T-helper 17 cell (primary cell): ENCODE data around the gene ALDH1A3. TPM values are rescaled to one million over a fixed set of nuclear protein-coding genes. Genes with fewer than 3 reads are reported as not detected.

Experiments used
- ATAC-seq: fragments of 150-1000 bp; cut with Tn5 transposase; 2 replicates; pipeline ENCODE4 v1.10.0; 2021; ENCODE audit warnings: mild to moderate bottlenecking, moderate library complexity
- DNase-seq, 3 donors: peaks; one replicate each; pipeline versions ENCODE4 v3.0.0 to v3.0.0-alpha.2; 2020 to 2021
- H3K9me3 ChIP-seq: one replicate; pipeline ENCODE4 v1.7.0; 2013; ENCODE audit warnings: low read length, mild to moderate bottlenecking; ENCODE audit not compliant: control insufficient read depth, poor library complexity, severe bottlenecking
- H3K27ac Mint-ChIP-seq: one replicate; pipeline ENCODE4 v1.8.0; 2022; ENCODE audit warnings: mild to moderate bottlenecking, moderate library complexity, mixed read lengths
- H3K27me3 Mint-ChIP-seq: one replicate; pipeline ENCODE4 v1.8.0; 2022; ENCODE audit warnings: mixed read lengths
- H3K36me3 Mint-ChIP-seq: one replicate; pipeline ENCODE4 v1.8.0; 2022; ENCODE audit warnings: low read depth, mixed read lengths
- H3K4me1 Mint-ChIP-seq: one replicate; pipeline ENCODE4 v1.8.0; 2022; ENCODE audit warnings: mild to moderate bottlenecking, mixed read lengths
- H3K4me3 Mint-ChIP-seq: one replicate; pipeline ENCODE4 v1.8.0; 2022; ENCODE audit warnings: mild to moderate bottlenecking, moderate library complexity, mixed read lengths
- total RNA-seq, 4 donors: library from RNA in 2 of 4; stranded (reverse) in 2 of 4; gene quantifications; one replicate each; pipeline ENCODE4 v1.2.3 and lab custom pipeline; 2022 to 2026

Gene ALDH1A3
- total RNA-seq, 2 donors from 2014 or later, result not detected

- Mint-ChIP-seq H3K4me1 (peaks cover 5% of the 10 kb centered on the region), H3K36me3 (no peaks in the 10 kb centered on the region), H3K27me3 (peaks cover 33% of the 10 kb centered on the region), H3K27ac (no peak overlapping the region), H3K4me3 (no peak overlapping the region)
- ATAC-seq (no peak), DNase-seq (no peak)
- H3K9me3 ChIP-seq, result no peaks in the 10 kb centered on the region
Observed at GRCh38 chr15:100937171-100937570, 57.5 kb downstream of the ALDH1A3 start.

GRCh38 chr15:100939791-100940190 lies 60.2 kb downstream of the ALDH1A3 start:
- no peaks in the 10 kb centered on the region for H3K9me3 ChIP-seq
- no peak overlapping the region for H3K27ac Mint-ChIP-seq
- H3K36me3 Mint-ChIP-seq, result no peaks in the 10 kb centered on the region
- DNase-seq, result no peak
- ATAC-seq, result no peak
- H3K4me1 Mint-ChIP-seq, result peaks cover 3% of the 10 kb centered on the region
- peaks cover 22% of the 10 kb centered on the region for H3K27me3 Mint-ChIP-seq
- no peak overlapping the region for H3K4me3 Mint-ChIP-seq

DNA sequence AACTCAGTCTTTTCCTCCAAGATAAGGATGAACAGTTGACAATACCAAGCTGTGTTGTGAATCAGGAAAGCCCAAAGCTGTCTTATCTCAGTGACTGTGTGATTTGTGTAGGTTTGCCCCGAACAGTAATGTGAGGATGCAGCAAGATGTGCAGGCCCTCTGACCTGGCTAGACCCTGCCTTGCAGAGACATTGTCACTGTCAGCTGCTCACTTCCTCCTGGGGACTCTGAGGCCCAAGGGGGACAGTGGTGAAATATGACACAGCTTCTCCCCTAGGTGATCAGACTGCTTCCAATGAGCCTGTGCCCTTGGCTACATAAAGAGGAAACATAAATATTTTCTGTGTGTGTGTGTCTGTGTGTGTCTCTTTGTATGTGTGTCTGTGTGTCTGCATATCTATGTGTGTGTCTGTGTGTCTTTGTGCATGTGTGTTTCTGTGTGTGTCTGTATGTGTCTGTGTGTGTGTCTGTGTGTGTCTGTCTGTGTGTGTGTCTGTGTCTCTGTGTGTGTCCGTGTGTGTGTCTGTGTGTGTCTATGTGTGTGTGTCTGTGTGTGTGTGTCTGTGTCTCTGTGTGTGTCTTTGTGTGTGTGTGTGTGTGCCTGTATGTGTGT lies 61.2 kb downstream of the ALDH1A3 start:
- no peaks in the 10 kb centered on the region for H3K36me3 Mint-ChIP-seq
- peaks cover 17% of the 10 kb centered on the region for H3K27me3 Mint-ChIP-seq
- ATAC-seq, result peak; percentile 36
- DNase-seq, result no peak
- H3K4me3 Mint-ChIP-seq, result no peak overlapping the region
- H3K27ac Mint-ChIP-seq, result no peak overlapping the region
- H3K9me3 ChIP-seq, result no peaks in the 10 kb centered on the region
- H3K4me1 Mint-ChIP-seq, result no peaks in the 10 kb centered on the region

DNA sequence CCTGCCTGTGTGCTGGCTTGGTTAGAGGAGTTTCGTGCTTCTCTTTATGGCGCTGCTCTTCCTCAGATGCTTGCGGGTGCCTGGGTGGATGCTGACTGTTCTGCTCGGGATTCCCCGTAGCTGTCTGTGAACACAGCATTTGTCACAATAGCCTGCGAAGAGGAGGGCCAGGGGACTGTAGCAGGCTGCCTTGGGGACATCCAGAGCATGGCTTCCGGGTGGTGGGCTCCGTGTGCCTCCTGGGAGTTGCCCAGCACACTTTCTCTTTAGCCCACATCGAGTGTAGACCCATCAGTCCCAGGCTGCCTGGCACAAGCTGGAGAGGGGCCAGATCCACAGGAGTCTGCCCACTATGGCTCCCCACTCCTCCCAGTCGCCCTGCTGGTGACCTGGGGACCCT lies 61.9 kb downstream of the ALDH1A3 start:
- no peaks in the 10 kb centered on the region for H3K4me1 Mint-ChIP-seq
- ATAC-seq (no peak), DNase-seq (no peak)
- peaks cover 17% of the 10 kb centered on the region for H3K27me3 Mint-ChIP-seq
- H3K4me3 Mint-ChIP-seq, result no peak overlapping the region
- H3K27ac Mint-ChIP-seq, result no peak overlapping the region
- H3K36me3 Mint-ChIP-seq, result no peaks in the 10 kb centered on the region
- no peaks in the 10 kb centered on the region for H3K9me3 ChIP-seq

DNA sequence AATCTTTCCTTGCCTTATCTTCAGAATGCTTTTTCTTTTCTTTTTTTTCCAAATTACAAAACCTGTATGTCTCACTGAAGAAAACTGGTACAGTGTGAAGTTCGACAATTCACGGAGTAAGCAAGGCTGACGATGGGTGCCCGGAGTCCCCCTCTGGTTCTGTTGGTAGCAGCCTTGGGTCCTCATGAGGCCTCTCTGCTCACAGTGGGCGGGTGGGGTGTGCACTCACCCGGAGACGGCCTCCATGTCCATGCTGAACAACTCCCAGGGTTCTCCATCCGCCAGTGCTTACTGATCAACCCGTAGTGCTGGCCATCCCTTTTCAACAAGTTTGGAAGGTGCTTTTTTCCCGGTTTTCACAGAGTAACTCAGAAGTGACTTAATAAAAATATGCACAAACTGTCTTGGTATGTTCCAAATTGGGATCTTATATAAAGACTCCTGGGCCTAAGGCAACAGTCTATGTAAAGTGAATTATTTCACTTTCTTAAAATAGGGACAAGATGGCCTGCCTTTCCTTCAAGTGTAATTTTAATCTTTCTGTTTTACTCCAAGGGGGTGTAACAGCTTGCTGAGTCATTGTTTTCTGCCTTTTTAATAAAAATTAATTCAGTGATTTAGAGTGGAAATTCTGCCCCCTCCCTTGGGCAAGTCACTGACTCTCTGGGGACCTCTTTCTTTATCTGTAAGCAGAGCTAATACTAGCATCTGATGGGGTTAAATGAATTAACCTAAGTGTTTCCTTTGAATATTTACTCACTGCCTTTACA lies 63.2 kb downstream of the ALDH1A3 start:
- H3K27ac Mint-ChIP-seq, result no peak overlapping the region
- no peaks in the 10 kb centered on the region for H3K9me3 ChIP-seq
- H3K27me3 Mint-ChIP-seq, result peaks cover 22% of the 10 kb centered on the region
- ATAC-seq (no peak), DNase-seq (no peak)
- no peaks in the 10 kb centered on the region for H3K36me3 Mint-ChIP-seq
- no peak overlapping the region for H3K4me3 Mint-ChIP-seq
- peaks cover 2% of the 10 kb centered on the region for H3K4me1 Mint-ChIP-seq

DNA sequence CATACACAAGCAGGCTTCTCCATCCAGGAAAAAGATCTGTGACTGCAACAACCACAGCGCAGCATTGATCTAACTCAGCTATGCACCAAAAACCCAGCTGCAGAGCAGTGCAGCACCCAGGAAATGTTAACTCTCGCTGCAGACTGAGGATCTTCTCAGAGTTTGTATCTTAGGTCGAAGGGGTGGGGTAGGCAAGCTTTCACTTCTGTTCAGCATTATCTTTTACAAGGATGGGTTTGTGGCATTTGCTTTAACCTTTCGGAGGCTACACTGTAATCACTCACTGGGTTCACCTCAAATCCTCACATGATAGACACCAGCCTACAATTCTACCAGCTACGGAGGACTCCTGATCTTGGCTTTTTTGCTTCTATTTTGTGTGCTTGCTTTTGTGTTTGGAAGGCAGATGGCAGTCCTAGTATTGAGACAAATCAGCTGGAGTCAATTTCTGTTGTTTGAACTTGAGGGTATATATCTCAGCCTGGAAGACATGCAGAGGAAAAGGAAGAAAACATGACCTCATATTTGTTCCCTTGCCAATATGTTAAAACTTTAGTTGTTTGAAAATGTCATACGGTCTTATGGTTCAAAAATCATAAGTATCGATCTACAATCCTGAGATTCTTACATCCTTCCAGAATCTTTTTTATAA lies 64.7 kb downstream of the ALDH1A3 start:
- H3K9me3 ChIP-seq, result no peaks in the 10 kb centered on the region
- peaks cover 27% of the 10 kb centered on the region for H3K27me3 Mint-ChIP-seq
- H3K4me3 Mint-ChIP-seq, result no peak overlapping the region
- ATAC-seq (no peak), DNase-seq (no peak)
- H3K27ac Mint-ChIP-seq, result no peak overlapping the region
- peaks cover 2% of the 10 kb centered on the region for H3K4me1 Mint-ChIP-seq
- H3K36me3 Mint-ChIP-seq, result no peaks in the 10 kb centered on the region

DNA sequence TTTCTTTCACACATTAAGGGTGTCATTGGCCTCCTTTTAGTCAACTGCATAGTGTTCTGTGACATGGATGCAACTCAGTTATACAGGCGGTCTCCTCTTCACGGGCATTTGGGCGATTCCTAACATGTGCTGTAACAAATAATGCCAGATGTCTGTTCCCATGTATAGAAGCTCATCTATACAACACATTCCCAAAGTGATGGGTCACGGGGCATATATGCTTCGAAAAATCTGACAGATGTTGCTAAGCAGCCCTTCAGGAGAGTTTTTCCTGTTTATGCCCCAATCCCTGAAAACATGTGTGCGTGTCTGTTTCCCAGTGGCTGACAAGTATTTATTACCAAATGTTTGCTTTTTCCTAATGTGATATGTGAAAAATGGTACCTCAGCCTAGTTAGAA lies 65.4 kb downstream of the ALDH1A3 start:
- H3K4me3 Mint-ChIP-seq, result no peak overlapping the region
- no peaks in the 10 kb centered on the region for H3K36me3 Mint-ChIP-seq
- H3K27ac Mint-ChIP-seq, result no peak overlapping the region
- DNase-seq (no peak), ATAC-seq (no peak)
- H3K4me1 Mint-ChIP-seq, result peaks cover 2% of the 10 kb centered on the region
- no peaks in the 10 kb centered on the region for H3K9me3 ChIP-seq
- peaks cover 27% of the 10 kb centered on the region for H3K27me3 Mint-ChIP-seq

DNA sequence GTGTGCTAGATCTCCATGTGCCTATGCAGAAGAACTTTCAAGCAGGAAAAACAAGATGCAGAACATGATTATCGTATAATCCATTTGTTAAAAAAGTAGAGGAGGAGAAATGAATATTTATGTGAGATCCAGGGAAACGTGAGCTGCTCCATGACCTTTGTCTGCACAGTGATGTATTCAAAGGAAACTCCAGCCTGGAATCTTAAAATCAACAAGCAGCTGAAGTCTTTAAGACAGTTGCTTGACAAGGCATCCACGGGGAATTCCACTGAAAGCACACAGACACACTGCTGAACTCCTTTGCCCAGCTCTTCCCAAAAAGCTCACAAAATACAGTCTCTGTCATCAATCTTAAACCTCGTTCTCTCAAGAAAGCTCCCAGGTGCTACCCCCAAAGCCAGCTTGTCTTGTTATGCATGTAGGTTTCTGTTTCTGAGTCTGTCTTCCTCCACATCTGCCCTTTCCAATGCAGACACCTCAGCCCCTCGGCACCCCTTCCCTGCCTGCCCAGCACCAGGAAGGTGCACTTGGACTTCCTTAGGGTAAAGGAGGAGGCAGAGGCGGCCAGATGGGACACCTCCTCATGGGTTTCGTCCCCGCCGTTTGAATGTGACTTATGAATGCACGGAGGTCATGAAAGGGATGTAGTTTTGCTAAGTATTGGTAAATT lies 68.3 kb downstream of the ALDH1A3 start:
- DNase-seq (no peak), ATAC-seq (no peak)
- Mint-ChIP-seq H3K4me3 (no peak overlapping the region), H3K36me3 (no peaks in the 10 kb centered on the region), H3K27me3 (peaks cover 17% of the 10 kb centered on the region), H3K27ac (no peak overlapping the region), H3K4me1 (peaks cover 3% of the 10 kb centered on the region)
- H3K9me3 ChIP-seq, result no peaks in the 10 kb centered on the region

- no peak for DNase-seq
- H3K4me1 Mint-ChIP-seq, result peaks cover 3% of the 10 kb centered on the region
- H3K36me3 Mint-ChIP-seq, result no peaks in the 10 kb centered on the region
- ATAC-seq, result no peak
- no peak overlapping the region for H3K27ac Mint-ChIP-seq
- H3K27me3 Mint-ChIP-seq, result peaks cover 17% of the 10 kb centered on the region
- no peak overlapping the region for H3K4me3 Mint-ChIP-seq
- H3K9me3 ChIP-seq, result no peaks in the 10 kb centered on the region
Observed at GRCh38 chr15:100948430-100948762, 68.8 kb downstream of the ALDH1A3 start.

GRCh38 chr15:100949691-100950090 lies 70.1 kb downstream of the ALDH1A3 start:
- no peaks in the 10 kb centered on the region for H3K36me3 Mint-ChIP-seq
- no peak overlapping the region for H3K27ac Mint-ChIP-seq
- peaks cover 3% of the 10 kb centered on the region for H3K4me1 Mint-ChIP-seq
- peaks cover 17% of the 10 kb centered on the region for H3K27me3 Mint-ChIP-seq
- no peaks in the 10 kb centered on the region for H3K9me3 ChIP-seq
- DNase-seq (no peak), ATAC-seq (no peak)
- no peak overlapping the region for H3K4me3 Mint-ChIP-seq

DNA sequence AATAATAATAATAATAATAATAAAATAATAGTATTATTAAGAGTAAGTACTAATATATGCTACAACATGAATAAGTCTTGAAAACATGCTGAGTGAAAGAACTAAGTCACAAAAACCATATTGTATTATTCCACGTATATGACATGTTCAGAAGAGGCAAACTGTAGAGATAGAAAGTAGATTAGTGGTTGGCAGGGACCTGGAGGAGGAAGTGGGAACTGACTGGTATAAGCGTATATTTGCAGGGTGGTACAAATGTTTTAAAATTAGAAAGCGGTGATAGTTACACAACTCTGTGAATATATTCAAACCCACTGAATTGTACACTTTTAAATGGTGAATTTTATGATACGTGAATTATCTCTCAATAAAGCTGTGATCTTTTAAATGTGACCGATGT lies 72.3 kb downstream of the ALDH1A3 start:
- no peak overlapping the region for H3K4me3 Mint-ChIP-seq
- no peak for ATAC-seq
- no peak overlapping the region for H3K27ac Mint-ChIP-seq
- peaks cover 17% of the 10 kb centered on the region for H3K27me3 Mint-ChIP-seq
- no peak for DNase-seq
- no peaks in the 10 kb centered on the region for H3K36me3 Mint-ChIP-seq
- H3K9me3 ChIP-seq, result no peaks in the 10 kb centered on the region
- H3K4me1 Mint-ChIP-seq, result peaks cover 3% of the 10 kb centered on the region

DNA sequence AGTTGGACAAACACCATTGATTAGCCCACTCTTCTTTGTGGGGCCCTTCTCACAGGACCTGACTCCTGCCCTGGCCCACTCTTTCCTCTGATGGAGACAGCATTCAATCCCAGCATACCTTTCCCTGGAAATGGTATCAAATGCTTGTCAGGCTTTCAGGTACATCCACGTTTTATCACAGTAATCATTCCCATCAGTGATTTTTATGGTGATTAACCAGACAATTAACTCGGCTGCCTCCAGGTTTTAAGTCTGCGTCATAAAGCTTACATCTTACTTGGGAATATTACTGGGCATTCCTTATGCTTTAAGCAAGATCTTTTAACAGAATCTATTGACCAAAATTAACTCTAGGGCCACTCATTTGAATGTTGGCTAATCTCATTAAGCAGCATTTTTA lies 72.9 kb downstream of the ALDH1A3 start:
- H3K27me3 Mint-ChIP-seq, result peaks cover 16% of the 10 kb centered on the region
- no peak for DNase-seq
- ATAC-seq, result no peak
- H3K4me1 Mint-ChIP-seq, result peaks cover 3% of the 10 kb centered on the region
- no peaks in the 10 kb centered on the region for H3K36me3 Mint-ChIP-seq
- H3K27ac Mint-ChIP-seq, result no peak overlapping the region
- no peaks in the 10 kb centered on the region for H3K9me3 ChIP-seq
- no peak overlapping the region for H3K4me3 Mint-ChIP-seq

DNA sequence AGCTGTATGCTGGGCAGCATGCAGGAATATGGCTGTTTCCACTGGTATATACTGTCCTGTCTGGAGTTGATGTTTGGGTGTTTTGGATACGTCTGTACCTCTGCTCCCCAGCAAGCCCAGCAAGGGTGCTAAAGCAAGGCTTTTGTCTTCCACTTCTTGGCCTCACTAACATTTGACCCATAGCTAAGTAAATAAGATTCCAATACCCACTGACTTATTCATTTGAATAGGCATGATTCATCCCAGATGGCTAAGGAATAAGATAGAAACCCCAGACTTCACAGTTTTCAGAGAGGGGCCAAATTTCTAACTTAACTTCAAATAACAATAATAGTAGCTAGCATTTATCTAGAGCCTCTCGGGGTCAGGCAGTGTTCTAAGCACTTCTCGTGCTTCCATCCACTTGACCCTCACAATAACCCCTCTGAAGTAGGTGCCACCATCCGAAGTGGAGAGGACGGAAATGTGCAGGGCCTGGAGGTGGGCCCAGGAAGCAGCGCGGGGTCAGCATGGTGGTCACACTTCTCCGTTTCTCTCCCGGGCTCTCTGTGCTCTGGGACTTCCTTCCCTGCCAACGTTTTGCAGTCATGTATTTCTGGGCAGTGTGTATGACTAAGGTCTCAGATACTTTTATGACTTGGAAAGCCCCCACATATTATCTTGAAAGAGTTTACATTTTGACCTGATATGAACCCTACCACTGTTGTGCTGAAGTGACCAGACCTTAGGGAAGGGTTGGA lies 78.9 kb downstream of the ALDH1A3 start:
- H3K27me3 Mint-ChIP-seq, result peaks cover 42% of the 10 kb centered on the region
- DNase-seq (no peak), ATAC-seq (no peak)
- no peak overlapping the region for H3K27ac Mint-ChIP-seq
- H3K9me3 ChIP-seq, result no peaks in the 10 kb centered on the region
- no peak overlapping the region for H3K4me3 Mint-ChIP-seq
- H3K36me3 Mint-ChIP-seq, result no peaks in the 10 kb centered on the region
- H3K4me1 Mint-ChIP-seq, result no peaks in the 10 kb centered on the region
